Right renal cortex interstitium (tissue), 3 donors: ENCODE results near the gene CKB. TPM values are rescaled to one million over a fixed set of nuclear protein-coding genes. Genes with fewer than 3 reads are reported as not detected.

ENCODE experiments used
- DNase-seq, 3 donors: peaks; one replicate each; pipeline ENCODE4 v3.0.0-alpha.2; 2013; ENCODE audit warnings: low read depth in 3 of 3, low spot score in 2 of 3
- polyA plus RNA-seq, 3 donors: library from polyadenylated mRNA; unstranded; fragments of 120-200 nt; gene quantifications; one replicate each; pipeline ENCODE4 v1.2.1, GENCODE V29; 2013; ENCODE audit not compliant: insufficient read length in 3 of 3

CKB gene
- polyA plus RNA-seq, 3 donors, result 98.8 to 122 (median 118) TPM

DNA sequence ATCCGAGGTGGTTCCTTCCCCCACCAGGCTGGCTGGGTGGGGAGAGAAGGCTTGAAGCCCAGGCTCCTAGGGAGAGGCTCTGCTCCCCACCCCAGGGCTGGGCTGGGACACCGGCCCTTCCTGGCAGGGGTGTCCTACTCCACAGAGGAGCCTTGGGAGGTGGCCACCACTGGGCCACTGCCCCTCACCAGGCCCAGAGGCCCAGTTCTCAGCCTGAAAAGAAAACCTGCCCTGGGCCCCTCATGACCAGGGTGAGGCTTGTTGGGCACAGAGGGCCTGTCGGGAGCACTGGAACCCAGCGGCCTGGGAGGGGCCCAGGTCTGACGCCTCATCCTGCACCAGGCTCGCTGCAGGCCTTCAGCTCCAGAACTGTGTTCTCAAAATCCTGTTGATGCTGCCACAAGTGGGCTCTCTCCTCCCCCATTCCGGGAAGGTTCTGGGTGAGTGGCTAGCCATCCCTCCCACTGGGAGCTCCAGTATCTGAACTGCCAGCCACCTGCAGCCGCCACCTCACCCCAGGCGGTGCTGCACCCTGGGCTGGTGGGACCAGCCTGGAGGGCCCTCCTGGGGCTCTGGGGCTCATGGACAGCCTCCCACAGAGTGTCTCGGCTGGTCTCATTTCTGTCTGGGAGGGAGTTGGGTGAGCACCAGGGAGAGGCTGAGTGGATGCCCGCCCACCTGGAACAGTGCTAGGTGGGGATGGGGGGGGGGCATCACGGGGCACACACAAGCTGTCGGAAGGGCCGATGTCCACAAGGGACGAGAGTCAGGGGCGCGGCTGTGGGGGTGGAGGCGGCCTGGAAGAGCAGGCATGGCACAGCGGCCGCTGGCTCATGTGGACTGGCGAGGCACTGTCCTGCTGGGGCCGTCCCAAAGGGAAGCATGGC lies 28.1 kb upstream of the CKB start:
- no peak for DNase-seq

DNA sequence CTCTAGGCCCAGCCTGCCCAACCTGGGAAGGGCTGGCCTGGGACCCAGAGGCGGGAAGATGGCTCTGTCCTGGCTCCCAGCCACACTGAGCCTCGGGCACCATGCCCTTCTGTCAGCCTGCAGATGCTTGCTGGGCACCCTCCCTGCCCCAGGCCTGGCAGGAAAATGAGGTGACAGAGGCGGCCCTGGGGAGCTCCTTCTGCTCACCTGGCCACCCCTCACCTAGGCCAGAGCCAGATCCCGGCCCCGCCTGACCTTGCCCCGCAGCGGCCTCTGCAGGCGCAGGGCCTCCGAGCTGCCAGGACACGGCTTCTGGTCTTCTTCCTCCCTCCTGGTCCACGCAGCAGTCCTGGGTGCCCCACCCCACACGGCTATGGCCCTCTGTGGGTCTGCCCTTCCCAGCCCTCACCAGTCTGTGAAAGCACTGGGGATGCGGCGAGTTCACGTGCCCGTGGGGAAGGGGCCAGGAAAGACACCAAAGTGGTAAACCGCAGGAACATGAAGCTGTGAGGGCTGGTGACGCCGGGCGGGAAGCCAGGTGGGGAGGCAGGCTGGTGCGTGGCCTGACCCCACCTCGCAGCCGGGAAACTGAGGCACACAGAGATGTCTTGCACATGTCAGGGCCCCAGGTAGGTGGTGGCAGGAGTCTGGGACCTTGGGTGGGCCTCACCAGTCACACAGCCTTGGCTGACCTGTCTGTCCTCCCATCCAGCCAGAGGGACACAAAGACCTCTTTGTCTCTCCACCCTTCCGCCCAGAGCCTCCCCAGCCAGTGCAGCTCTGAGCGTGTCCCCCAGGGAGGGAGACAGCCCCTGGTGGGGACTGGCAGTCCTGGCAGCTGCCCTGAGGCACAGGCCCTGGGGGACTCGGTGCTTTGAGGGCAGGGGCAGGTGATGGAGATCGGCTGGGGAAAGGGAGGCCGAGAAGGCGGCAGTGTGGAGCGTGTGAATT lies 27.0 kb upstream of the CKB start:
- no peak for DNase-seq

DNA sequence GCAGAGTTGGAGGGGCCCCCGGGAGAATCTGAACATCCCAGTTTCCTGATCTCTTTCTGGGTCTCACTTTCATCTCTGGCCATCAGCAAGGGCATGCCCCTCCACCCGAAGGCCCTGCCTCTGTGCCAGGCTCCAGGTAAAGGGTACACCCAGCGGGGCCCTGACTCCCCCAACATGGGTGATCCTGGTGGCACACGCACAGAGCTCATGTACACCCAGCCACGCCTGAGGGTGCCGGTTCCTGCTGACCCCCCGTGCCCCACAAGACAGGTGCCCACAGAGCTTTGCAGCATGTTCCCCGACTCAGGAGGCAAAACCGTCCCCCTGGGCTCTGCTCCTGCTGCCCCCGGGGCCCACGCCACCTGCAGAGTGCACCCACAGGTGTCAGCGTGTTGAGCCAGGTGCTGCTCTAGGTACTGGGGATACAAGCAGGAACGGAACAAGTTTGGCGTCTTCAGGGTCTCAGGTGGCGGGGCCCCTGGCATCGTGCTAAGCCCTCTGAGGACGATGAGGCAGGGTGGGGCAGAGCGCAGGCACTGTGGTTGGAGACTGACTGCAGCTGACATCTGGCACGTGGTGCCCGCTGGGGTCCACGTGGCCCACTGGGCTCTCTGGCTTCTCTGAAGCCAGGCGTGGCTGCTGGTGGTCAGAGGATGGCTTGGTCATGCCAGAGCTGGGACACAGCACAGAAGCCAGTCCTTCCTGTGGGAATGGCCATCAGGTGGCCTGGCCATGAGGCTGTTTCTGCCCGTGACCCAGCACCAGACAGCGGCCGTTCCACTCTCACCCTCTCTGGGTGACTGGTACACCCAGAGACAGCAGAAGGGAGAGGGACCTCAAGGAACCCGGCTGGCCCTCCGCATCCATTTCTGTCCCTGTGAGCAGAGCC lies 26.1 kb upstream of the CKB start:
- no peak for DNase-seq

GRCh38 chr14:103547941-103548462 lies 25.4 kb upstream of the CKB start:
- DNase-seq, result no peak

GRCh38 chr14:103547455-103547940 lies 24.9 kb upstream of the CKB start:
- no peak for DNase-seq

GRCh38 chr14:103546652-103547454 lies 24.2 kb upstream of the CKB start:
- DNase-seq, result no peak

- no peak for DNase-seq
Measured at GRCh38 chr14:103545915-103546651, 23.5 kb upstream of the CKB start.

DNA sequence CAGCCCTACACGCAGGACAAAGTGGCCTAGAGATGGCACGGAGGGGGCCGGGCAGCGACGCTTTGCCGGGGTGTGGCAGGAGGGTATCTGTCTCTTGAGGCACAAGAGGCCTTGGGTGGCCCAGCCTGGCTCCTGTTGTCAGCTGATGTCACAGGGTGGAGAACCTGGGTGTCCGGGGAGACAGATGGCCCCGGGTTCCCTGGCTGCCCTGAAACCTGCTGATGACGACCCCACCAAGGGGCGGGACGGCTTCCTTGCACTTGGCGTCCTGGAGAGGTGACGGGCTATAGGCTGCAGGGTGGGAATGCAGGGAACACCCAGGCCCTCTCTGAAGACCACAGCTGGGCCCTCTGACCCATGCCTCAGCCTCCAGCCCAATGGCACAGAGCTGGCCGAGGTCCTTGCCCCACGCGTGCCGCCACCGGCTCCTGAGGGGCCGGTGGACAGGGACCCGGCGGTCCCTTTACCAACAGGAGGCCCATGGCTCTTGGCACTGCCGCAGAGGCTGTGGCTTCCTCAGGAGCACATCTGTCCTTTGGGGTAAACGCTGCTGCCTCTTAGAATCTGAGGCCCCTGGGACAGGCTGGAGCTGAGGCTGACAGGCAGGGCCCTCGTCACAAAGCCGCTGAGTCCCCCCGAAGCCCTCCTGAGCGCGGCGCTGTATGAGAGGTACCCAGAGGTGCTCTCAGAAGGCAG lies 22.7 kb upstream of the CKB start:
- no peak for DNase-seq

DNA sequence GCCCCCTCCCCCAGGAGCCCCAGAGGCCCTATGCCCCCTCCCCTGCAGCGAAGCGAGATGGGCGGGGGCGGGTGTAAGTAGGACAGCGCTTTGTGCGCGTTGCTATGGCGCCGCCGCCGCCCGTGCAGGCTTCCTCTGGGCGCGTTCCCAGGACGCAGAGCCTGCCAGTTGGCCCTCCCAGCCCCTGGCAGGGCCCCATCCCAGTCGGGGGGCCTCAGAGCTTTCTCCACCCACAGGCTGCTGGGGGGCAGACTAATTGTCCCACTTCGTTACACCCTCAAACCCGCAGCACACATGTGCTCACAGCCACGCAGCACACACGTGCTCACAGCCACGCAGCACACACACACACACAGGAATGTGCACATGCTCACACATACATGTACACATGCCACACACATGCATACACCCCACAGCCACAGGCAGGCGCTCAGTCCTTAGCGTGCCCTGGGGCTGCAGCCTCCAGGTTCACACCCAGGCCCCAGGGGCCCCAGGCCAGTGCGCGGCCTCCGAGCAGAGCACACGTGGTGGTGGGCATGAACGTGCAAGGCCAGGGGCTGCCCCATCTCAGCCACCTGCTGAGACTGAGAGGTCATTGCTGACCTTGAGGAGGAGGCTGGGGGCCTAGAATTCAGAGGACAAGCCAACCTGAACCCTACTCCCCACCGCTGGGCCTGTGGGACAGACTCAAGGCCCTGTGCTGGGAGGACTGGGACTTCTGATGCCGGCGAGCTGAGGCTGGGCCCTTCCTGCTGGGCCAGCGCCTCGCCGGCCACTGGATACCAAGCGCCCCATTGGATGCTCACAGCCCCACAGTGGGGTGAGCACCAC lies 22.0 kb upstream of the CKB start:
- no peak for DNase-seq

GRCh38 chr14:103543721-103544387 lies 21.2 kb upstream of the CKB start:
- DNase-seq, result no peak

- no peak for DNase-seq
Measured at GRCh38 chr14:103543140-103543539, 20.5 kb upstream of the CKB start.

DNA sequence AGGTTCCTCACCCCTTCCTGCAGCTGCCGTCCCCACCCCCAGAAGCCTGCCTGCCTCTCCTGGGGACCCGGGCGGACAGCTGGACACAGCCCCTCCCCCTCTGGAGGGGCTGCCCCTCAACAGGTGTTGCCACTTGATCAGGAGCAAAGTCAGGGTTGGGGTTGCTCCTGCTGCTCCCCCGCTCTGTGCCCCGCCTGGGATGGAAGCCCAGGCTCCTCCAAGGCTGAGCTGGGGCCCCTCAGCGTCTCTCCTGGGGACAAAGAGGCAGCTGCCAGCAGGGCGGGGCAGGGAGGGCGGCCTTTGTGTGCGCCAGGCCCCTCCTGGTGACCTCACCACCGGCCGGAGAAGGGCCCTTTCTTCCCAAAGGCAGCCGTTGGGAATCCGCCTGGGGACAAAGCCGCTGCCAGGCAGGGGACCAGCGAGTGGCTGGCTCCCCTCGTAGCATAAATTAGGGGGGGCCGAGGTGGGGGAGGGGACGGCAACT lies 20.0 kb upstream of the CKB start:
- DNase-seq, result no peak

- no peak for DNase-seq
Measured at GRCh38 chr14:103541709-103542604, 19.3 kb upstream of the CKB start.

DNA sequence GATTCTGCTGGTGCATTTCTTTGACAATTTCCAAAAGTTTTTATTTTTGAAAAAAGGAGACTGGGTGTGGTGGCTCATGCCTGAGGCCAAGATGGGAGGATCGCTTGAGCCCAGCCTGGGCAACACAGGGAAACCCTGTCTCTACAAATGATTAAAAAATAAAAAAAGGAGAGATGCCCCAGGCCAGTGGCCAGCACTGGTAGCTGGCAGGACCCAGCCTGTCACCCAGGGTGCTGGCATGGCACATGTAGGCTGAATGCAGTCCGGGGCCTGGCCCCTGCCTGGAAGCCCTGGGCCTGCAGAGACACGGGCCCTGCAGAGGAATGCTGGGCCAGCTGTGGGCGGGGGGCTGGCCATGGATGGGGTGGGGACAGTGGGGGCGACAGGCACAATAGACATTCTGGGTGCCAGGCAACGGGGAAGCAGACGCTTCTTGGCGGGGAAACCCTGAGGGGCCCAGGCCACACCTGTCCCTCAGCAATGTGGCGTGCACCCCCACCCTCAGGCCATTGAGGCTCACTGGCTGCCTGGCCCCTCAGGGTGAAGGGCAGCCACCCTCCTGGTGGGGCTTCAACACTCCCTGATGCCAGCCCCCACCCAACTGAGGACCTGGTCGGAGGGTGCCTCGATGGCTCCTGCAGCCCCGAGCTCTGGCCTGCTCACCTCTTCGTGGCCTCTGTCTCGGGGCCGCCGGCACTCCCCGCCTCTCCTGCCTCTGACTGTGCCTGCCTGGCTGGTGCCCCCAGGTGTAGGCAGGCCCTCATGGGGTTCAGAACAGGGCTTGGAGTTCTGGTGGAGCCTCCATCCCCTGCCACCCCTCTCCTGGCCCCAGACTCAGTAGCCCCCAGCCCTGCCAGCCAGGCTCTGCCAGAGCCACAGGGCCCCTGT lies 18.4 kb upstream of the CKB start:
- DNase-seq, result no peak
